ENCODE measurements around the gene OGA.

Gene OGA

DNA sequence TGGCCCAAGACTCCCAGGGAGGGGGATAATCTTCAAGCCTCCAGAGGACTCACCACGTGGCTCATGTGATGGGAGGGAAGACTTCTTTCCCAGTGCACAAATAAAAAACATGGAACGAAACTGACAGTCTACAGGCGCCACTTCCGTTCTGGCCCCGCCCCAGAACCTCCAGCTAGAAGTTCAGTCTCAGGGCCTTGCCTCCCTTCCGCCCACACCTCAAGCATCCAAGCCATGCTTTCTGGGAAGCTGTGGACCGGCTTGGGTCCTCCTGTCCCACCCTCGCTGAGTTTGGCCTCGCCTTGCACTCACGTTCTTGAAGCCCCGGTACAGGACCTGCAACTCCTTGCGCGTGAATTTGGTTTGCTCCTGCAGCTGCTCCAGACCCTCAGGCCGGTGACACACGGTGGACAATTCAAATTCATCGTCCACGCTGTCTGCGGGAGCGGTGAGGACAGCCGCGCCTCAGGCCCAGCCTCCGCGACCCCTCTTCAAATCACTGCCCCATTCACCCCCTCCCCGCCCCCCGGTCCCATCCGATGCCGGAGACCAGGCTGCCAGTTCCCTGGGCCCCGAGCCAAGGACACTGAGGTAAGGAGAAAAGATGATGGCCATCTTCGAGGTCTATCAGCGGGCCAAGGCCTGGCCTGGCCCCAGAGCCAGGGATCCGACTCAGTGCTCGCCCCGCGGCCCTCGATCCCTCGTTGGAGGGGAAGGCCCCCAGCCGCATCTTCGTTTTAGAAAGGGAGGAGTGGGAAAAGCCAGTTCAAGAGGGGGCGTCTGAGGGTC lies 10.7 kb upstream of the OGA start:
- Mint-ChIP-seq H3K4me3 (no peak overlapping the region), H3K4me1 (peaks cover 39% of the 10 kb centered on the region), H3K9me3 (no peaks in the 10 kb centered on the region), H3K27me3 (no peaks in the 10 kb centered on the region), H3K27ac (no peak overlapping the region)
- ATAC-seq: no peak
- no peak for DNase-seq

DNA sequence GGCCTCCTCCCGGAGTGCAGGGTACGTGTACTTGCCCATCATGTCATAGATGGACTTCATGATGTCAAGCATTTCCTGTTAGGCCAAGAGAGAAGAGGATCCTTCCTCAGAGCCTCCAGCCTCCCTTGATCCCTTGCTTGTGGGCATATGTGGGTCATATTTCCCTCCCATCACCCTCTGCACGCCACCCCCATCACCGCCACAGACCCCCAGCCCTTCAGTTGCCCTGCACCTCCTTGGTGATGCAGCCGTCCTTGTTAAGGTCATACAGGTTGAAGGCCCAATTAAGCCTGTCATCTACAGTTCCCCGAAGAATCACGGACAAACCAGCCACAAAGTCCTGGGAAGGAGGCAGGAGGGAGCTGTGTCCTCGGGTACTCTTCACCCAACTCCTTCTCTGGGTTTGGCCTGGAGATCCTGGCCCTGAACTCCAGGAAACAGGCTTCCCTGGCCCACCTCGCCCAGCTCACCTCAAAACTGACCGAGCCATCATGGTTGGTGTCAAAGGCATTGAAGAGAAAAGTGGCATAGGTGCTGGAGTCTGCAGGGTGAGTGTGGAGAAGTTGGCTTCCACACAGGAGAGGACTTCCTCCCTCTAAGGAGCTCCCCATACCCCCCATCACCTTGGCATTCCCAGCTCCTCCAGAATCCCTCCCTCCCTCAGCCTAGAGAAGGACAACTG lies 9.8 kb upstream of the OGA start:
- Mint-ChIP-seq H3K4me1 (peaks cover 30% of the 10 kb centered on the region), H3K4me3 (no peak overlapping the region), H3K9me3 (no peaks in the 10 kb centered on the region), H3K27ac (no peak overlapping the region), H3K27me3 (no peaks in the 10 kb centered on the region)
- ATAC-seq: no peak
- no peak for DNase-seq

DNA sequence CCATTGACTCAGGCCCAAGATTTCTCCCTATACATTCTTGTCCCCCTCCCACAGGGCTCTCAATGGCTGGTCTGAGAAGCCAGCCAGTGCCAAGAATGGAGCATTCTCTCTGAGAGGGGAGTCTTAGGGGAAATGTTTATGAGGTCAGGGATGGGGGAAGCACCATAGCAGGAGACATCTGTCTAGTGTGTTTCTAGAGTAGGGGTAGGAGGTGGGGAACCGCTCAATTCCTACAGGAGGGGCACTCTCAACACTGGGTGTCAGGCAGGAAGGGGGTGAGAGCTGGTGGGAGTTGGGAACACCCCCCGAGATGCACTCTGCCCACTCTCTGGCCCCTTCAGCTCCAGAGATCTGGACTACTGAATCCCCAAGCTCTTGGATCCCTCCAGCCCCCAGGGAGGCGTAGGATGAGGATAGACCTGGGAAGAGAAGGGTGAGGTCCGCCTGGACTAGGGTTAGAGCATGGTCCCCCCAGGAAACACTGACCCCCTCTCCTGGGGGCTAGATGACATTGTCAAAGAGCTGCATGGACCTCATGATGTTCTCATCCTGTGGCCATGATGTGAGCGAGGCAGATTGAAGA lies 8.7 kb upstream of the OGA start:
- DNase-seq (no peak), ATAC-seq (no peak)
- no peak overlapping the region for H3K4me3 Mint-ChIP-seq
- H3K9me3 Mint-ChIP-seq: no peaks in the 10 kb centered on the region
- H3K27ac Mint-ChIP-seq: no peak overlapping the region
- H3K4me1 Mint-ChIP-seq: peaks cover 24% of the 10 kb centered on the region
- no peaks in the 10 kb centered on the region for H3K27me3 Mint-ChIP-seq

DNA sequence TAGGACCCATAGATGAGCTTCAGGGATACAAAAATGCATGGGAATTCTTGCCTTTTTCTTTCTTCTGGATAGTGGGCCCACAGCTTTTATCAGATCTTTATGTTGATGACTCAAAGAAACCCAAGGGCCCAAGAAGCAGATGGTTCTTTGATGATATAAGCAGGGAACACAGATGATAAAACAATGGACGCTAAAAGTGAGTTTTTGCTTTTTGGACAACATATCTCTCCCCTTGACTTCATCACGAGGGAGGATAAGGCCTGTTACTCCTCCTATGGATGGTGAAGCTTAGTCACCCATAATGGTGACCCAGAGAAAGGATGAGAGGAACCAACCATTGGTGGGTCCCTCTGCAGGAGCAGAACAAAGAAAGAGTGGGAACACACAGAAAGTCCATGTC lies 6.5 kb upstream of the OGA start:
- DNase-seq: no peak
- no peak overlapping the region for H3K27ac Mint-ChIP-seq
- peaks cover 15% of the 10 kb centered on the region for H3K4me1 Mint-ChIP-seq
- H3K4me3 Mint-ChIP-seq: no peak overlapping the region
- no peaks in the 10 kb centered on the region for H3K27me3 Mint-ChIP-seq
- H3K9me3 Mint-ChIP-seq: no peaks in the 10 kb centered on the region
- no peak for ATAC-seq

DNA sequence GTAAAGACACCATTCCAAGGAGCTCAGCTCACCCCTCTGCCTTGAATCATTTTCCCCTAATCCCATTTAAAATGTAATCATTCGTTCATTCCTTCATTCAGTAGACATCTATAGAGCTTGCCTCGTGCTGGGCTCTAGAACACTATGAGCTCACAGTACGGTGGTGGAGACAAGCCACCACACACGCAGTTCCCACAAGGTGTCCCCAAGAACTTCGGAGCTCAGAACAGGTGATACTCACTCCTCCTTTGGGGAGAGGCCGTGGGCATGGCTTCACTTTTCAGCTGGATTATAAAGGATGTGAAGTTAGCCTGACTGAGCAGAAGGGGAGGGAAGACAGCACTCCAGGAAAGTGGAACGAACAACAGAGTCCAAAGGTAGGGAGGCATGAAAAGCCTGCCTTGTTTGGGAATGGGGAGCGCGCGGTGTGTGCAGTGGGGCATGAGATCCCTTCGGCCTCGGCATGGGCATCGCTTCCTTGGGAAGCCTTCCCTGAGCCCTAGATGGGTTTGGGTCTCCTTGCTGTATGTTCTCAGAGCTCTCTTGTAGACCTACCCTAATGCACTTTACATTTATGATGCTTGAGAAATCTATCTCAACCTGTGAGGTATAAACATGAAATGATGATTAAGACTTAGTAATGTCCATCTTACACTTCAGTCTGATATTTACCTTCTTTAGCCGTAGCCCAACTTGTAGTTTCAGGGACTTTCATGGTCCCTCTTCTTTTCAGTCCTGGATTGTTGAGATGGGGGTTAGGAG lies 809 bp upstream of the OGA start:
- peak overlapping the region; percentile 95 to 98 for H3K27ac Mint-ChIP-seq
- H3K27me3 Mint-ChIP-seq: no peaks in the 10 kb centered on the region
- DNase-seq (no peak), ATAC-seq (peak; percentile 67)
- peak overlapping the region; percentile 91 to 93 for H3K4me3 Mint-ChIP-seq
- H3K4me1 Mint-ChIP-seq: peaks cover 40% of the 10 kb centered on the region
- no peaks in the 10 kb centered on the region for H3K9me3 Mint-ChIP-seq

DNA sequence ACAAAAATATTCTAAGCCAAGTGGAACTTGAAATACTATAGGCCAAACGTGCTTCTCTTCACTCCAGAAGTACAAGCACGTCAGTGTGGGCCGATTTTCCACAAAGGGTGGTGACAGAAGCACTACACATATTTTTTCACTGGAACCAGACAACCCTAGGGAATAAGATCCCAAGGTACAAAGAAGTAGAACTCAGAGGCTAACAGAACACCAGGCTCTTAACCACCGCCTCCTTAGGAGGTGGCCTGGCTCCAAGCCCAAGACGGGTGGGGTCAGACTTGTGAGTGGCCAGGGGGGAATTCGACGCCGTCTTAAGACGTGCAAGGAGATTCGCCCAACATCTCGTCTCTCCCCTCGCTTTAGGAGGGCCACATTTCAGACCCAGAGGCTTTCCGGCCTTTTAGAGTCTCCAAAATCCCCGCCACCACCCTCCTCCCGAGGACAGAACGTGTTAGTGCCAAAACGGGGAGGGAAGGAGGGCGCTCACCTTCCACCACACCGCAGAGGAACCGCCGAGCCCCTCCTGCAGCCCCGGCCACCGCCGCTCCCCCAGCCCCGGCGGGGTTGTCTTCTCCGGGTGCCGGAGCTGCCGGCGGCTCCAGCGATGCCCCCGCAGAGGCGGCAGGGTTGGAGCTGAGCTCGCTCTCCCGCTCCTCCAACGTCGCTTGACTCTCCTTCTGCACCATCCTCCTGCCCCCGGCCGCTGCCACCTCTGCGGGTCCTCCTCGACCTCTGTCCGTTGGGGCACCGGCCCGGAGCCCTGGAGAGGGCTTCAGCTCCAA lies 716 bp downstream of the OGA start:
- Mint-ChIP-seq H3K27me3 (no peaks in the 10 kb centered on the region), H3K4me3 (peak overlapping the region; percentile 91 to 93), H3K27ac (peak overlapping the region; percentile 95 to 98), H3K9me3 (no peaks in the 10 kb centered on the region), H3K4me1 (peaks cover 55% of the 10 kb centered on the region)
- DNase-seq (peak in 1 of 2 donors; percentile 62), ATAC-seq (peak; percentile 41)

DNA sequence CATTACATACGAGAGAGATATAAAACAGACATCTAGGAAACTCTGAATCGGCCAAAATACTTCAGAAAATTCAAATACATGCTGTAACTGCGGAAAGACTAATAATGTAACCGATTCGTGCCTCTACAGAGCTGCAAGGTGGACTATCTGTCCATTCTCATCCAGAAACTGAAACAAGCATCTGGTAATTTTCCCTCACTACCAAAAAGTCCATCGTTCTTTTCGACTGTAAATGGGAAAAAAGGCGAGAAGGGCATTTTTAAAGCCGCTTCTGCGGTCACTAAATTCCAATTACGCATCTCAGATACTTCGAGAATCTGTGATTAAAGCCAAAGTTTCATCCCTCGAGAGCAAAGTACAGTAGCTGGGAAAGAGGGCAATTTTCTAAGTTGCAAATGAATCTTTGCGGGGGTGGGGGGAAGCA lies 1.3 kb downstream of the OGA start:
- H3K27ac Mint-ChIP-seq: peak overlapping the region in 1 of 2 donors; percentile 83
- no peaks in the 10 kb centered on the region for H3K9me3 Mint-ChIP-seq
- no peak for DNase-seq
- H3K4me3 Mint-ChIP-seq: peak overlapping the region; percentile 91 to 93
- H3K27me3 Mint-ChIP-seq: no peaks in the 10 kb centered on the region
- no peak for ATAC-seq
- H3K4me1 Mint-ChIP-seq: peaks cover 57% of the 10 kb centered on the region

DNA sequence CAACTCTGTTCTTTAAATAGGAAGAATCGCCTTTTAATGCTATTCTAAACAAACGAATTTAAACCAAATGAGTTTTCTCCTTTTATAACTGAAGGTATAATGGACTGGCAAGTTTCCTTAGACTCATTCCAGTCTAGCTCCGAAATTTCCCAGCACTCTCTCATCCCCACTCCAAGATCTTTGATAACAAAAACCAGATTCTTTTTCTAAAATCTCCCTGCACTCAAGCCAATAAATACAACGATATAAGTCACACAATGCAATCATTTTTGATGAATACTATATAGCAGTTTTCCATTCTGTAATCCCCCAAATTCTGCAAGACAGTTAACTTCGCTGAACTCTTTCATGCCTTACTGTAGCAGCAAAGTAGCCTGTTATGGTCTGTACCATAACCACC lies 1.9 kb downstream of the OGA start:
- ATAC-seq (no peak), DNase-seq (no peak)
- H3K4me1 Mint-ChIP-seq: peaks cover 54% of the 10 kb centered on the region

DNA sequence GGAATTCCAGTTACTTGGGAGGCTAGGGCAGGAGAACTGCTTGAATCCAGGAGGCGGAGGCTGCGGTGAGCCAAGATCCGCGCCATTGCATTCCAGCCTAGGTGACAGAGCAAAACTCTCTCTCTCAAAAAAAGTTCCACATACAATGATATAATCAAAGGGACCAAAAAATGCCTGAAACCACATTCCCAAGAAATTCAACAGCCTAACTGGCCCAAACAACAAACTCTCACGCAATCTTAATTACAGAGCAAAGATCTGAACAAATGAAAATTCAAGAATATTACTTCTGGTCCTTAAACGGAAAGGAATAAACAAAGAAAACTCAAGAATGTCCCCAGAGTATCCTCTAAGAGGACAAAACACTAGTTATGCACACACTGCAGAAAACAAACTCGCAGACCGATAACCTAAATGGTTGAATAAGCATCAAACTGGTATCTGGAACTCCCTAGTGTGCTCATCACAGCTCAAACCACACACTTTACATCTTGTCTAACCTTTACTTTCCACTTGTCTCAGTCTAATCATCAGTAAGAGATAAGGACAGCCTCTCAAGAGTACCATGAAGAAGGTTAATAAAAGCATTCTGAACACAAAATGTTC lies 3.7 kb downstream of the OGA start:
- H3K4me1 Mint-ChIP-seq: peaks cover 54% of the 10 kb centered on the region
- H3K4me3 Mint-ChIP-seq: peak overlapping the region; percentile 91 to 93
- H3K27me3 Mint-ChIP-seq: no peaks in the 10 kb centered on the region
- ATAC-seq (no peak), DNase-seq (no peak)
- H3K9me3 Mint-ChIP-seq: no peaks in the 10 kb centered on the region
- H3K27ac Mint-ChIP-seq: peak overlapping the region in 1 of 2 donors; percentile 93

More for the DNA sequence above, 1.9 kb downstream of the OGA start:
- H3K4me3 Mint-ChIP-seq: peak overlapping the region; percentile 91 to 93
- no peaks in the 10 kb centered on the region for H3K9me3 Mint-ChIP-seq
- H3K27ac Mint-ChIP-seq: peak overlapping the region; percentile 81 to 93
- no peaks in the 10 kb centered on the region for H3K27me3 Mint-ChIP-seq

DNA sequence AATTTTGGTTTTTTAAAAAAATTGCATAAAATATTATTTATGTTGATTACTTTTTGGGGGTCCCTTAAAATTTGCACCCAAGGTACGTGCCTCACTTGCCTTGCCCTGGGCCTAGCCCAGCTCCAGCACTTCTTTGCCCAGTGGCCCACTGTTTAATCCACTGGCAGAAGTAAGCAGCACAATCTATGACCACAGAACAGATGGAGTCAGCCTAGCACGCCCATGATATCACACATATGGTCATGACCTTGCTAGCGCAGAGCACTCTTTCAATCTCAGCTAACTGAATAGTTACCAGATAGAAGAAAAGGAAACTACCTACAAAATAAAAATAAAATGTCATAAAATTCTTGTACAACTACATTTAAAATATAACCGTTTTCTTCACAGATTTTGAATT lies 5.6 kb downstream of the OGA start:
- no peak for DNase-seq
- H3K27me3 Mint-ChIP-seq: no peaks in the 10 kb centered on the region
- H3K9me3 Mint-ChIP-seq: no peaks in the 10 kb centered on the region
- H3K4me3 Mint-ChIP-seq: no peak overlapping the region
- peaks cover 49% of the 10 kb centered on the region for H3K4me1 Mint-ChIP-seq
- H3K27ac Mint-ChIP-seq: no peak overlapping the region
- no peak for ATAC-seq

DNA sequence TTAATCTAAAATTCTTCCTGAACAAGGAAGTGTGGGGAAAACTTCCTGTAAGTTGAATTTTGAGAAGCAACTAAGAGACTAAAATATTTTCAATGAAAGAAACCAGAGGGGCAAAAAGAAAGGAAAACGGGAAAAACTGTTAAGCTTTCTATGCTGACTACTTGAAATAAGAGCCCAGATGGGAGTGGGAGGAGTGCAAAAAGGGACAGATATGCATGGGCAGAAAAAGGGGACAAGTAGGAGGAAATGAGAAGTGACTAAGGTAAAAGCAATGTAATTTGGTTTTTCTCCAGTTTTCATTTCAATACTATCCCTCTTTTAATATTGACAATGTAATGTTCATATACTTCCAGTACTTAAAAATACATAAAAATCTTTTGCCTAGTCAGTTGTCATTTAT lies 11.1 kb downstream of the OGA start:
- H3K27me3 Mint-ChIP-seq: no peaks in the 10 kb centered on the region
- no peak overlapping the region for H3K4me3 Mint-ChIP-seq
- H3K4me1 Mint-ChIP-seq: peaks cover 18% of the 10 kb centered on the region
- no peaks in the 10 kb centered on the region for H3K9me3 Mint-ChIP-seq
- no peak overlapping the region for H3K27ac Mint-ChIP-seq
- DNase-seq (no peak), ATAC-seq (no peak)

DNA sequence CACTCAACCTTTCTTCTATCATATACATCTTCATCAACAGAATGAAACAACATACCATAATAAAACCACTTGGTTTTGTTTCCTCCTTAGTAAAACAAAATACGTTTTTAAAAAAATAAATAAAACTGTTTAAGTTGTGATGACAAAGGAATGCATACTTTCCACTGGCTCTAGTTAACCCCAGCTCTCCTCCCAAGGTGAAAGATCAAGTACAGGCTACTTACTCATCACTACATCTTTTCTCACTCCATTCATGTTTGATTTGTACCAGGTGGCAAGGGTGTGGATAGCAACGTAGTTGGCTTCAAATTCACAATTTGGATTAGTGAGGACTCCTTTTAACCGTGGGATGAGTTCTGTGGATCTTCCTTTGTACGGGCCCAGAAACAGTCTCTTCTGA lies 14.7 kb downstream of the OGA start:
- DNase-seq: no peak
- Mint-ChIP-seq H3K27ac (peak overlapping the region in 1 of 2 donors; percentile 61), H3K27me3 (no peaks in the 10 kb centered on the region), H3K4me3 (no peak overlapping the region), H3K4me1 (peaks cover 13% of the 10 kb centered on the region), H3K9me3 (no peaks in the 10 kb centered on the region)
- ATAC-seq: no peak

DNA sequence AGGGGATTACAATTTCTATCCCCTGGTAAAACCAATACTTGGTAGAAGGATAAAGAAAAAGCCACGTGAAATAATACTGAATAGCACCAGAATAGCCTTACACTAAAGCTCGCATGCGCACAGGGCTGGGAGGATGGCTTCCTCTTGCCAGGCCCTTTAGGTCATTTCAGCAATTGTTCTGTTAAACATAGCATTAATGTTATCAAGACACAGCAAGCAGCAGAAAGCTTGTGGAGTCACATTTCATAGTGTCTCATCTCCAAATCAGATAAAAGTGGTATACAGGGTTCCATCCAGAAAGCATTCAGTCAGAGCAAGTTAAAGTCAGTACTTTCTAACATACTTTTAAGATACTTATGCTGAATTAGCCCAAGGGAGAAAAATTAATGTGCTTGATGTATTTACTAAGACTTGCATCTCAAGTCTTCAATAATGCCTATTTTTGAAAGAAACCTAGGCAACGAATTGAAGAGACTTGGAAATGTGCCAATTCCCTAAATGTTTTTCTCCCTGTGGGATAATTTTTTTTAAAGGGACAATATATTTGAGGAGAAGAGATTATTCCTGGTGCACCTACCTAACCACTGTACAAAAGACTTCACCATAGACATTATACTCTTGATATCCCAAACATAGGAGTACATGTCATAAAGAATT lies 20.7 kb downstream of the OGA start:
- H3K27ac Mint-ChIP-seq: peak overlapping the region in 1 of 2 donors; percentile 57

DNA sequence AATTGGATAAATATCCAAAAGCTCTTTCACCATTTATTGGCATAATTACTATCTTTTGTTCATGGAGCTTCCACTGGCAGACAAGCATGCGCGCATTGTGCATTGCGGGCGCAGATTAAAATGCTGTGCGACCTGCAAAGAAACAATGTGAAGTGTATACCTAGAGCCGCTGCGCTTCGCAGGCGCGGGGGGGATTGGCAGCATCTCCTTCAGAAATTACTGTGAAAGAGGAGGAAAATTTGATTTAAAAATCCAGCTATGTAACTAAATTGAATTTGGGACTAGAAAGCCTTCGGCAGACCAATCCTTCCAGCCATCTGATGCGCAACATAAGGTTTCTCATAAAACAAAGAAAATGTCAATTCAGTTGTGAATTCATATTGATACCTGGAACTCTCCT lies 24.7 kb downstream of the OGA start:
- ATAC-seq (no peak), DNase-seq (no peak)
- Mint-ChIP-seq H3K27ac (no peak overlapping the region), H3K27me3 (no peaks in the 10 kb centered on the region), H3K9me3 (no peaks in the 10 kb centered on the region), H3K4me3 (no peak overlapping the region), H3K4me1 (peaks cover 7% of the 10 kb centered on the region)

More for the DNA sequence above, 20.7 kb downstream of the OGA start:
- Mint-ChIP-seq H3K27me3 (no peaks in the 10 kb centered on the region), H3K4me1 (peaks cover 14% of the 10 kb centered on the region), H3K4me3 (no peak overlapping the region), H3K9me3 (no peaks in the 10 kb centered on the region)
- no peak for DNase-seq
- no peak for ATAC-seq

All from stimulated activated naive CD8-positive, alpha-beta T cell treated with anti-CD3 and anti-CD28 coated beads, Interleukin-15, amount 100 ng/mL, for 72 hours (primary cell).